Spleen (tissue), 7 donors: ENCODE measurements around the gene SUCLG2.

Experiments used
- CTCF ChIP-seq, 11 experiments: fragments of 200-600 bp in 7 of 11; fragments of 450-650 bp in 4 of 11; sonication (generic) in 4 of 11; IDR thresholded peaks in 8 of 11; conservative IDR thresholded peaks in 3 of 11; 1 replicate in 7 of 11; 2 replicates in 4 of 11; pipeline versions ENCODE4 v1.4.0 to v1.8.0; 2016 to 2021; ENCODE audit warnings: antibody characterized with exemption in 11 of 11, inconsistent platforms in 4 of 11, mild to moderate bottlenecking in 1 of 11
- POLR2A ChIP-seq, 3 donors: fragments of 450-650 bp; IDR thresholded peaks; one replicate each; pipeline ENCODE4 v1.5.1; 2017; ENCODE audit warnings: antibody characterized with exemption in 3 of 3, mild to moderate bottlenecking in 1 of 3
- donor health status: DM: no; HTN: no; CAD: no; lungs with moderate emphysema.
- donor health status: DM: no; HTN: no; CAD: no.
- donor health status: DM: no; HTN: no; CAD: no.

DNA sequence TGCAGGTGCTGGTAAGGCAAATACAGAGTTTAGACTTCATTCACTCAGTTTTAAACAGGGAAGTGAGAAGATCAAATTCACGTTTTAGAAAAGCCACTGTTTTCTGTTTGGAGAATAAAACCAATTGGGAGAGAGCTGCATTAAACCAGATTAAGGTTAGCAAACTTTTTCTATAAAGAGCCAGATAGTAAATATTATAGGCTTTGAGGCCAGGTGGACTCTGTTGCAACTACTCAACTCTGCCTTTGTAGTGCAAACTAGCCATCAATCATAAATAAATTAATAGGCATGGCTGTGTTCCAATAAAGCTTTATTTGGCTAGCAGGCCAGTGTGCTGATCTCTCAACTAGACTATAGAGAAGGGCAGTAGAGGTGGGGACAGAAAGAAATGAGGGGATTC, 33.5 kb downstream of the SUCLG2 start:
- no peak for TF ChIP-seq POLR2A (IDR thresholded peaks at IDR 0.05)
- no peak for TF ChIP-seq CTCF (IDR thresholded peaks at IDR 0.05 in 8 of 11, conservative IDR thresholded peaks at IDR 0.05 in 3 of 11)
